BLaER1 (cell line): Measurements from ENCODE around the gene KAT2A.

Source experiments
- H3K27ac ChIP-seq: shearing (Covaris generic); formaldehyde crosslinking; 2 replicates; pipeline ENCODE4 v1.8.1; 2022
- H3K27me3 ChIP-seq: shearing (Covaris generic); formaldehyde crosslinking; 2 replicates; pipeline ENCODE4 v1.8.1; 2022
- H3K36me3 ChIP-seq: shearing (Covaris generic); formaldehyde crosslinking; 2 replicates; pipeline ENCODE4 v1.8.1; 2022
- H3K4me1 ChIP-seq: shearing (Covaris generic); formaldehyde crosslinking; 2 replicates; pipeline ENCODE4 v1.8.1; 2022
- H3K4me2 ChIP-seq: shearing (Covaris generic); formaldehyde crosslinking; 2 replicates; pipeline ENCODE4 v1.8.1; 2022
- H3K4me3 ChIP-seq: shearing (Covaris generic); formaldehyde crosslinking; 2 replicates; pipeline ENCODE4 v1.8.1; 2022
- H3K9ac ChIP-seq: shearing (Covaris generic); formaldehyde crosslinking; 2 replicates; pipeline ENCODE4 v1.8.1; 2022
- H3K9me3 ChIP-seq: shearing (Covaris generic); formaldehyde crosslinking; 2 replicates; pipeline ENCODE4 v1.8.1; 2022
- H4K20me1 ChIP-seq: shearing (Covaris generic); formaldehyde crosslinking; 2 replicates; pipeline ENCODE4 v1.8.1; 2022
- Cebpa-rat ChIP-seq: shearing (Covaris generic); IDR thresholded peaks from 2 replicates; pipeline ENCODE4 v1.8.1; 2022

KAT2A gene

DNA sequence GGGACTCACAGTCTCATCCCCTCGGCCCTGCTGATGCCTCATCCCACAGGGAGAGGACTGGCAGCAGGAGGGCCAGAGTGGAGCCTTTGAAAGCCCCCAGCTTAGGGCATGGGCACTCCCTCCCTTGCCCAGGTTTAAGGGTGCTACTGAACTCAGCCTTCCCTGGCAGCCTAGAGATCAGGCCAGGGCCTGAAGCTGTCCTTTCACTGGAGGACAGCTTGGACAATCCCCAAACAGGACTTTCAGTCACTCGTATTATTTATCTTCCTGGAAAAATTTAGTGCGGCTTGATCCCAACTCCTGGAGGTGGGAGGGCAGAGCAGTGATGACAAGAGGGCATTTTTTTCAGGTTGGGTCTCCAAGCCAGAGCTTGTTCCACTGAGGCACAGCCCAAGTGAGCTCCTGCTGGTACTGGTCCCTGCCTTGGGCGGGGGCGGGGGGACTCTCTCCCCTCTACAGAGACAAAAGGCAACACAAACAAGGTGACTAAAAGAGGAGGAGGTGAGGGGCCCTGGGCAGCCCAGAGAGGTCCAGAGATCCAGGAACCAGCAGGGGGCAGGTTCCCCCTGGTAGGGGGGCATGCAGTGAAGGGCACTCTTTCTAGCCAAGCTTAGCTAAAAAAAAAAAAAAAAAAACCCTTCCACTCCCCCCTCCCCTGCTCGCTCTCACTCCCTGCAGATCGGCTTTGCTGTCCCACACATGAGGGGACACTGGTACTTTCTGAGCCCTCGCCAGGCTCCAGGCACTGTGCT, 24.6 kb downstream of the KAT2A start:
- H3K36me3 ChIP-seq = no peaks in the 10 kb centered on the region
- no peak overlapping the region for H3K9ac ChIP-seq
- H3K27me3 ChIP-seq = peaks cover 18% of the 10 kb centered on the region
- H3K4me1 ChIP-seq = peaks cover 46% of the 10 kb centered on the region
- no peak for TF ChIP-seq Cebpa-rat
- no peaks in the 10 kb centered on the region for H3K9me3 ChIP-seq
- no peak overlapping the region for H3K4me3 ChIP-seq
- 0 out of 2 replicates have a peak overlapping the region, but pooled peaks have one; percentile 78 for H3K4me2 ChIP-seq
- no peak overlapping the region for H3K27ac ChIP-seq
- no peaks in the 10 kb centered on the region for H4K20me1 ChIP-seq

DNA sequence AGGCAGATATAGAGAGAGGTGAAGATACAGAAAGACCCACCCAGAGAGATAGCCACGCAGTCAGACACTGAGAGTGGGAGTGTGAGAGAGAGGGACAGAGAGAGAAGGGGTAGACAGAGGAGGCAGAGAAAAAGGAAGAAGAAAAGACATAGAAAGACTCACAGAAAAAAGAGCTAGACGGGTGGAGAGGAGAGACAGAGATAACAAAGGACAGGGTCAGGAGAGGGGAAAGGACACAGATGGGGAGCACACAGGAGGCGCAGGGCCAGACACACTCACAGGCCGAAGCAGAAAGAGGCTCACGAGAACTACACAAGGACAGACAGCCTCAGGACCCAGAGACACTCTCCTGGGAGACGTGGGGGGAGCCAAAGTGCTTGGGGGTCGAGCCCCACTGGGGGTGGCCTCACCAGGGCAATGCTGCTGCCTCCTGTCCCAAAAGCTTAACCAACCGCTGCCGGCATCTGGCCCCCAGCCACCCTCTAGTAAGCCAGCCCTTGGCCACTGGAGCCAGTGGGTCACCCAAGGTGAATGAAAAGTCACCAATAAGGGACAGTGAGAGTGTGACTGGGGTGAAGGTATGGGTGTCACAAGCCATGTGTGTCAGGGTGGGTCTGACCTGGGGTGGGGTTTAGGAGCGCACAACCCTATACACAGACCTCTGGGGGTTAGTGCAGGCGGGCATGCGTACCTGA, 26.6 kb downstream of the KAT2A start:
- Histone ChIP-seq H3K9ac (no peak overlapping the region), H3K27ac (no peak overlapping the region), H3K9me3 (no peaks in the 10 kb centered on the region), H3K27me3 (peaks cover 18% of the 10 kb centered on the region), H3K36me3 (no peaks in the 10 kb centered on the region), H3K4me1 (peaks cover 46% of the 10 kb centered on the region), H3K4me3 (no peak overlapping the region), H4K20me1 (no peaks in the 10 kb centered on the region), H3K4me2 (peak overlapping the region; percentile 37)
- TF ChIP-seq Cebpa-rat = no peak

DNA sequence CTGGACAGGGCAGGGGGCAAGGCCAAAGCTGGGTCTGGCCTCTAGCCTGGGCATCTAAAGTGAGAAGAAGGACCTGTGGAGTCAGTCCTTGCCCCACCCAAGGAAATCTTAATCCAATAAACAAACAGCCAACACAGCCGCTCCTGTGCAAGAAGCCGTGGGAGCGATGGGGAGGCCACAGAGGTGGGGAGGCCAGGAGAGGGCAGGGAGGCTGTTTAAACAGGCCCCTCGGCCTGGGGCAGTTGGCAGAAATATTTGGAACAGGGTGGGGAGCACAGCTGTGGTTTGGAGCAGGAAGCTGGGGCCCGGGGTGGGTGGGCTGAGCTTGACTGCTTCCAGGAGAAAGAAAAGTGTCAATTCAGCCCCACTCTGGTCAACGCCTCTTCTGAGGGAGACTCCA, 28.2 kb downstream of the KAT2A start:
- Histone ChIP-seq H4K20me1 (no peaks in the 10 kb centered on the region), H3K27ac (no peak overlapping the region), H3K9me3 (no peaks in the 10 kb centered on the region), H3K4me2 (peak overlapping the region; percentile 43), H3K36me3 (no peaks in the 10 kb centered on the region), H3K4me1 (peaks cover 43% of the 10 kb centered on the region), H3K27me3 (peaks cover 15% of the 10 kb centered on the region), H3K9ac (no peak overlapping the region), H3K4me3 (no peak overlapping the region)
- TF ChIP-seq Cebpa-rat = no peak

DNA sequence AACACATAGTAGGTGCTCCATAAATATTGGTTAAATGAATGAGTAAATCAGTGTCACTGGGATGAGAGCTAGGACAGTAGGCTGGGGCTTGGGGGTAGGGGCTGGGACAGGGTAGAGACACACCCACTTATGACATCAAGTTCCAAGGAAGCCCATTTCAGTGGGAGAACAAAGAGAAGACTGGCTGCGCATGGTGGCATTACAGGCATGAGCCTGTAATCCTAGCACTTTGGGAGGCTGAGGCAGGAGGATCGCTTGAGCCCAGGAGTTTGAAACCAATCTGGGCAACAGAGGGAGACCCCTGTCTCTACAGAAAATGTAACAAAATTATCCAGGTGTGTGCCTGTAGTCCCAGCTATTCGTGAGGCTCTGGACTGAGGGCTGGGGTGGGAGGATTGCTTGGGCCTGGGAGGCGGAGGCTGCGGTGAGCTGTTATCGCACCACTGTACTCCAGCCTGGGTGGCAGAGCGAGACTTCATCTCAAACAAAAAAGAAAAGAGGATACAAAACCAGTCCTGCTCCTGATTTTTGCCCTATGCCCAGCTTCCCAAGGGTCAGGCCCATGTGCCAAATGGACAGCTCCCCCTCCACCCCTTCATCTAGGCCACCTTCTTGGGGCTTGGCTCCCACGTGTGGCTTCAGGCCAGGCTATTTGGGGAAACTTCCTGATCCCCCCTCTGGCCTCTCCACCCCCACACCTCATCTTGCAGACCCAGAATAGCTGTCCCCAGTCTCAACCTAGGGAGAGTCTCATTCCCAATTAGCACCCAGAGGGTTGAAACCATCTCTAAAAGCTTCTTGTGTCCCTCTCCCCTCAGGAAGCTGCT, 30.0 kb downstream of the KAT2A start:
- H3K27ac ChIP-seq = no peak overlapping the region
- no peak overlapping the region for H3K9ac ChIP-seq
- H3K4me1 ChIP-seq = peaks cover 36% of the 10 kb centered on the region
- H3K9me3 ChIP-seq = no peaks in the 10 kb centered on the region
- no peak overlapping the region for H3K4me3 ChIP-seq
- no peak overlapping the region for H3K4me2 ChIP-seq
- H4K20me1 ChIP-seq = no peaks in the 10 kb centered on the region
- H3K27me3 ChIP-seq = no peaks in the 10 kb centered on the region
- TF ChIP-seq Cebpa-rat = no peak
- no peaks in the 10 kb centered on the region for H3K36me3 ChIP-seq

DNA sequence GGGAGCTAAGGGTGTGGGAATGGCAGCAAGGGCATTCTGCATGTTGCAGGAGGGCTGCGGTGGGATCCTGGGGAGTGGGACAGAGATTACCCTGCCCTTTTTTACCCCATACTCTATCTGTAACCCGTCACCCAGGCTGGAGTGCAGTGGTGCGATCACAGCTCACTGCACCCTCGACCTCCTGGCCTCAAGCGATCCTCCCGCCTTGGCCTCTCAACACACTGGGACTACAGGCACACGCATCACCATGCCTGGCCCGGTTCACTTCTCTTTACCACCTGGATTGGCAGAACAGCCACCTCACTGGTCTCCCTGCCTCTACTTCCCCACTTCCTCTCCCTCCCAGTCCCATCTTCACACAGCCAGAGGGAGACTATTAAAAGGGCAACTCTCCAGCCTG, 32.4 kb downstream of the KAT2A start:
- Histone ChIP-seq H3K27ac (no peak overlapping the region), H3K36me3 (no peaks in the 10 kb centered on the region), H3K9me3 (no peaks in the 10 kb centered on the region), H3K4me2 (no peak overlapping the region), H3K9ac (no peak overlapping the region), H3K4me1 (peaks cover 22% of the 10 kb centered on the region), H4K20me1 (no peaks in the 10 kb centered on the region), H3K27me3 (no peaks in the 10 kb centered on the region), H3K4me3 (no peak overlapping the region)
- TF ChIP-seq Cebpa-rat = no peak

DNA sequence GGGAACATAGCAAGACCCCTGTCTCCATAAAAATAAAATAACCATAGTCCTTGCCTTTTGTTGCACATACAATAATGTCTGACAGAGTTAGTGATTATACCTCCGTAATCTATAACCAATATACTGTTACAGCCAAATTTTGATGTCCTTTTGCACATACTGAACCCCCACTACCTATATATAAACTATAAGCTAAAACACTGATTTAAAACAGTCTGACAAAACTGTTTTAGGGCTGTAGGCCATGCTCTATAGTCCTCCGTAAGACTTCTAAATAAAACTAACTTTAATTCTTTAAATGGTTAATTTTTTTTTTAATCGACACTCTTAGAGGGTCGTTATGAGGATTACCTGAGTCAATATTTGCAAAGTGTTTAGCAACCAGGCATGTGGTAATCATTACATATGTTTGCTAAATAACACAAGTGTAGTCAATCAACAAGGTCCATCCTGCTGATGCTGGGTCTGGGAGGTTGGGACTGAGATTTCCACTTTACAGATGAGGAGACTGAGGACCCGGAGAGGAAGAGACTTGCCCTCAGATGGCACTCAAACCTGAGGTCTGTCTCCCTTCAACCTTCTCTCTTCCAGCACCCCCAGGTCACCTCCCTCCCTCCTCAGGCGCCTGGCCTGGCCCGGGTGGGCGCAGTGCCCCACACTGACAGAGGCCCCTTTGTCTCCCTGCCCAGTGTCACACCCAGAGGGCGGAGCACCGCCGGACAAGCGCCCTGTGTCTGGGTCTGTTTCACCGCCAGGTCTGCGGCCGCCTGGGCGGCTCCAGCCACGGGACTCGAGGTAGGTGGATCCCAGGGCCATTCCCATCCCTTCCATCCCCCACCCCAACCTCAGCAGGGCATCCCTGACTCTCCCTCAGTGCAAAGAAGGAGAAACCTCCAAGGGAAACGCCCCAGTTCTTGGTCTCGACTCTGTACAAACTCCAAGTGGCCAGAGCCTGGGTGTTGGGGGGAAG, 33.1 kb downstream of the KAT2A start:
- H3K27ac ChIP-seq = no peak overlapping the region
- no peaks in the 10 kb centered on the region for H3K36me3 ChIP-seq
- no peaks in the 10 kb centered on the region for H3K27me3 ChIP-seq
- H3K9me3 ChIP-seq = no peaks in the 10 kb centered on the region
- H3K4me3 ChIP-seq = no peak overlapping the region
- no peak for TF ChIP-seq Cebpa-rat
- no peak overlapping the region for H3K4me2 ChIP-seq
- no peaks in the 10 kb centered on the region for H4K20me1 ChIP-seq
- H3K9ac ChIP-seq = no peak overlapping the region
- H3K4me1 ChIP-seq = peaks cover 15% of the 10 kb centered on the region

DNA sequence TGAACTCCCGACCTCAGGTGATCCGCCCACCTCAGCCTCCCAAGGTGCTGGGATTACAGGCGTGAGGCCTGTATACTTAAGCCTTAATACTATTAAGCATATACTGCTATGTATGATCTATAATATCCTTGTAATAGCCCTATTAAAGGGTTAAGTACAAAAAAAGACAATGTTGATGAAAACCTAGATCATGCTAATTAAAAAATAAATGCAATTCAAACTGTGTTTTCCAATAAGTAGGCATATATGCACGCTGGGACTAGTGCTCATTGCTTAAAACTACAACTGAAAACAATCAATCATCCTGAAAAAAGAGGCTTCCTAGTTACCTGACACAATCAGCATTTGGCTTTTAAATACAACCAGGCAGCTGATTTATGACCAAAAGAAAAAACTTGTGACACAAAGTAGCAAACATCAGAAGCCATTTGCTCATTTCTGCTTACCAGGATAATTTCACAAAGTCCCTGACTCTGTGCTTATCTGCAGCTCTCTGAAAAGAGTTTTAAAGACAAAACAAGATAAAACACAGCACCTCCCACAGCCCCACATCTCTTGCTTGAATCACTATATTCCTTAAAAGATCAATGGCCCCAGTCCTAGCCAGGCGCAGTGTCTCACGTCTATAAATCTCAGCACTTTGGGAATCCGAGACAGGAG, 34.0 kb downstream of the KAT2A start:
- Histone ChIP-seq H3K36me3 (no peaks in the 10 kb centered on the region), H3K4me3 (no peak overlapping the region), H3K4me1 (peaks cover 7% of the 10 kb centered on the region; the same call in 1 of the 2 replicates), H3K9ac (no peak overlapping the region), H3K9me3 (no peaks in the 10 kb centered on the region), H4K20me1 (no peaks in the 10 kb centered on the region), H3K27ac (no peak overlapping the region), H3K27me3 (no peaks in the 10 kb centered on the region), H3K4me2 (no peak overlapping the region)
- TF ChIP-seq Cebpa-rat = no peak

DNA sequence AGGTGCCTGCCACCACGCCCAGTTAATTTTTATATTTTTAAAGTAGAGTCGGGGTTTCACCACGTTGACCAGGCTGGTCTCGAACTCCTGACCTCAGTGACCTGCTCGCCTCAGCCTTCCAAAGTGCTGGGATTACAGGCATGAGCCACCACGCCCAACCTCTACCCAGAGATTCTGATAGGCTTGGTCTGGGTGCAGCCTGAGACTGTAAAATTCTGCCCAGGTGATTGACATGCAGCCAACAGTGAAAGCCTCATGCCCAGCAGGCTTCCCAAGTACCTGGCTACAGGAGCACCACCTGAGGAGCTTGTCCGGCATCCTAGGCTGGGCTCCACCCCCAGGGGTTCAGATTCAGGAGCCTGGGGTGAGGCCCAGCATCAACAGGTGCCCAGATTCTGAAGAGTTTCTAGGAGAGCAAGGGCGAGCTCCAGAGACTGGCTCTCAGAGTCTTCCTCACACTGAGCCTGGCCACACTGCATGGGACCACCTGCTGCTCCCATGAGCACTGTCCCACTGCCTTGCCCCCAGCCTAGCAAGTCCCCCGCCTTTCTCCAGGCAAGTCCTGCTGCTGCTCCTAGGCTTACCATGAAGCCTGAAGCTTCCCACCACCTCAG, 39.5 kb downstream of the KAT2A start:
- peaks cover 4% of the 10 kb centered on the region; the same call in 1 of the 2 replicates for H3K4me1 ChIP-seq
- H3K27me3 ChIP-seq = no peaks in the 10 kb centered on the region
- no peak for TF ChIP-seq Cebpa-rat
- H3K9me3 ChIP-seq = no peaks in the 10 kb centered on the region
- no peaks in the 10 kb centered on the region for H3K36me3 ChIP-seq
- H4K20me1 ChIP-seq = no peaks in the 10 kb centered on the region
- no peak overlapping the region for H3K4me2 ChIP-seq
- H3K4me3 ChIP-seq = no peak overlapping the region
- H3K9ac ChIP-seq = no peak overlapping the region
- no peak overlapping the region for H3K27ac ChIP-seq
